OCI-LY1 (cell line): ENCODE data around the gene LNX1.

ENCODE experiments used
- EZH2 ChIP-seq: fragments of 200-600 bp; sonication (generic), shearing (Covaris generic); IDR thresholded peaks from 2 replicates; pipeline ENCODE4 v1.8.0; 2017; ENCODE audit warnings: borderline replicate concordance, mixed run types, mild to moderate bottlenecking, antibody characterized with exemption, low read length, moderate library complexity, mixed read lengths
- TF ChIP-seq, protein P1 (sequence below): fragments of 200-600 bp; sonication (generic), shearing (Covaris generic); IDR thresholded peaks from 2 replicates; pipeline ENCODE4 v1.5.1; 2017; ENCODE audit warnings: mild to moderate bottlenecking, antibody characterized with exemption, low read length, moderate library complexity, mixed read lengths

DNA sequence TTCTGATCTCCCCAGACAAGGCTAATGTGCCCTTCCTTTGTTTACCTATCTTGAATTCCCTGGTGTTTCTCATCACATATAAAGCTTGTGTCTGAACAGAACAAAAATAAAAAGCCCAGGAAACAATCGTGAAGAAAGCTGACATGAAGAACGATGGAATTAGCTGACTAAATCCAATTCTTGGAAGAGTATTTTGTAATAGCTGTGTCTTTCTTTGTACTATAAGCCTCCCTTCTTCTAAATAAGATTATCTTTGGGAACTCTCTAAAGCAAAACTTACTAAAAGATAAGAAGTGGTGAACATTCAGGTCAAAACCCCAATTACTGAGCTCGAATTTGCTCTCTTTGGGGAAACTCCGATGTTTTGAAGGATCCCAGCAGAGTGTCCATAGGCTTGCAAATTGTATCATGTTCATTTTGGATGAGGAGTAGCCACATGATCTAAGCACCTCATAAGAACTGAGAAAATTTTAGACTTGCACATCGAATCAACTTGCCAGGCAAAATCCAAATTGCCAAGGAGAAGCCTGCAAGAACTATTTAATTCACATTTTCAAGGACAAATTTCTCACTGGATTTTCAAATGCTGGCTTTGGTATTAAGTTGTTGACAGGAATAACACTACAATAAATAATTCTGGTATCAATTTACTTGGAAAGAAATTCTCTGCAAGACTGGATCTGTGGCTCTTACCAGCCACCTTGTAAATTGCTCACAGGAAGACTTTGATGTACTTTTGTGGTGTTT lies 106.2 kb downstream of the LNX1 start:
- TF ChIP-seq, protein P1, sequence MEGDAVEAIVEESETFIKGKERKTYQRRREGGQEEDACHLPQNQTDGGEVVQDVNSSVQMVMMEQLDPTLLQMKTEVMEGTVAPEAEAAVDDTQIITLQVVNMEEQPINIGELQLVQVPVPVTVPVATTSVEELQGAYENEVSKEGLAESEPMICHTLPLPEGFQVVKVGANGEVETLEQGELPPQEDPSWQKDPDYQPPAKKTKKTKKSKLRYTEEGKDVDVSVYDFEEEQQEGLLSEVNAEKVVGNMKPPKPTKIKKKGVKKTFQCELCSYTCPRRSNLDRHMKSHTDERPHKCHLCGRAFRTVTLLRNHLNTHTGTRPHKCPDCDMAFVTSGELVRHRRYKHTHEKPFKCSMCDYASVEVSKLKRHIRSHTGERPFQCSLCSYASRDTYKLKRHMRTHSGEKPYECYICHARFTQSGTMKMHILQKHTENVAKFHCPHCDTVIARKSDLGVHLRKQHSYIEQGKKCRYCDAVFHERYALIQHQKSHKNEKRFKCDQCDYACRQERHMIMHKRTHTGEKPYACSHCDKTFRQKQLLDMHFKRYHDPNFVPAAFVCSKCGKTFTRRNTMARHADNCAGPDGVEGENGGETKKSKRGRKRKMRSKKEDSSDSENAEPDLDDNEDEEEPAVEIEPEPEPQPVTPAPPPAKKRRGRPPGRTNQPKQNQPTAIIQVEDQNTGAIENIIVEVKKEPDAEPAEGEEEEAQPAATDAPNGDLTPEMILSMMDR, result no peak
- TF ChIP-seq EZH2, result no peak
